SK-MEL-5 (cell line): ENCODE measurements around the gene UBE2J1. TPM values are rescaled to one million over a fixed set of nuclear protein-coding genes. Genes with fewer than 3 reads are reported as not detected.
A peak's percentile ranks its signal among the peaks of the same experiment; 100 is the strongest.
"Not testable (repeated sequence)": the region's sequence is repeated elsewhere in the genome, so short reads cannot be mapped to it uniquely, and the experiment has no call there.

ENCODE experiments used
- DNase-seq: peaks from one replicate; pipeline ENCODE4 v3.0.0-alpha.2; 2016; ENCODE audit warnings: low read depth, low spot score
- in situ Hi-C: cut with HindIII; loops from 2 replicates; pipeline ENCODE4 v1.10.0; 2016; ENCODE audit warnings: low sequenced_read_pairs, high pct_unique_total_duplicates, low pct_unique_long_range_greater_than_20kb
- polyA plus RNA-seq, 2 experiments: library from polyadenylated mRNA; depleted of rRNA; stranded (reverse); fragments of >200 nt; gene quantifications; 2 replicates each; pipeline ENCODE4 v1.2.3, GENCODE V29; 2015
- total RNA-seq: library from RNA; depleted of rRNA; stranded (reverse); fragments of >200 nt; shearing (Covaris generic); gene quantifications from 2 replicates; pipeline ENCODE4 v1.2.3, GENCODE V29; 2014; rRNA removed

UBE2J1 gene
- total RNA-seq = 46.1 and 47.8 TPM in 2 replicates
- 28.9 and 34.9 TPM in 2 replicates for polyA plus RNA-seq (2015; cell fraction: cytosol; rRNA removed)
- polyA plus RNA-seq (2015; cell fraction: nucleus; rRNA removed) = 15.4 TPM in 2 replicates

- peak; percentile 83 for DNase-seq
- in situ Hi-C loops = no loop called here
Measured at GRCh38 chr6:89352278-89353117, at the start of gene UBE2J1. Gene UBE2J1 (minus strand): TSS chr6:89352722. CDS start chr6:89352569, 153 bp downstream.

- no peak for DNase-seq
- in situ Hi-C loops = no loop called here
Measured at GRCh38 chr6:89400912-89401399, 48.4 kb upstream of the UBE2J1 start.

GRCh38 chr6:89400050-89400449 is 47.5 kb upstream of the UBE2J1 start:
- DNase-seq = no peak
- in situ Hi-C loops = no loop called here

- no peak for DNase-seq
- in situ Hi-C loops = no loop called here
Measured at GRCh38 chr6:89398762-89399525, 46.4 kb upstream of the UBE2J1 start.

- in situ Hi-C loops = not testable (repeated sequence)
Measured at GRCh38 chr6:89397884-89398283, 45.4 kb upstream of the UBE2J1 start.

GRCh38 chr6:89393659-89394058 is 41.1 kb upstream of the UBE2J1 start:
- in situ Hi-C loops = no loop called here
- DNase-seq = no peak

More at GRCh38 chr6:89397884-89398283, 45.4 kb upstream of the UBE2J1 start:
- DNase-seq = not testable (repeated sequence)

GRCh38 chr6:89392823-89393222 is 40.3 kb upstream of the UBE2J1 start:
- in situ Hi-C loops = no loop called here
- DNase-seq = no peak

- in situ Hi-C loops = no loop called here
- DNase-seq = no peak
Measured at GRCh38 chr6:89388846-89389245, 36.3 kb upstream of the UBE2J1 start.

- DNase-seq = no peak
- in situ Hi-C loops = no loop called here
Measured at GRCh38 chr6:89387516-89388201, 35.1 kb upstream of the UBE2J1 start.

- in situ Hi-C loops = no loop called here
- DNase-seq = peak; percentile 13
Measured at GRCh38 chr6:89386917-89387491, 34.5 kb upstream of the UBE2J1 start.

GRCh38 chr6:89385846-89386245 is 33.3 kb upstream of the UBE2J1 start:
- in situ Hi-C loops = no loop called here

GRCh38 chr6:89385156-89385667 is 32.7 kb upstream of the UBE2J1 start:
- in situ Hi-C loops = no loop called here

More at GRCh38 chr6:89385846-89386245, 33.3 kb upstream of the UBE2J1 start:
- DNase-seq = no peak

GRCh38 chr6:89381031-89381430 is 28.5 kb upstream of the UBE2J1 start:
- in situ Hi-C loops = no loop called here
- peak; percentile 20 for DNase-seq

More at GRCh38 chr6:89385156-89385667, 32.7 kb upstream of the UBE2J1 start:
- DNase-seq = no peak

- in situ Hi-C loops = no loop called here
- no peak for DNase-seq
Measured at GRCh38 chr6:89379281-89379680, 26.8 kb upstream of the UBE2J1 start.

- in situ Hi-C loops = no loop called here
- DNase-seq = no peak
Measured at GRCh38 chr6:89378628-89379027, 26.1 kb upstream of the UBE2J1 start.

GRCh38 chr6:89375427-89376267 is 23.1 kb upstream of the UBE2J1 start:
- in situ Hi-C loops = no loop called here
- peak; percentile 63 for DNase-seq
